HepG2 (cell line): ENCODE results near the gene NFYC. TPM values are rescaled to one million over a fixed set of nuclear protein-coding genes. Genes with fewer than 3 reads are reported as not detected.

Source experiments
- ATAC-seq: fragments of 200-7000 bp; cut with Tn5 transposase; 3 replicates; pipeline ENCODE4 v1.9.1; 2020; ENCODE audit warnings: mild to moderate bottlenecking, moderate library complexity
- BruUV-seq: library from RNA; stranded (reverse); fragments of 400-500 nt; replicated peaks from 2 replicates; lab custom pipeline; 2021; lab: Mats Ljungman, UMichigan
- CTCF ChIA-PET: fragments of 300-600 bp; formaldehyde crosslinking; extraction: SDS; loops from one replicate; lab custom pipeline; 2021; ENCODE audit warnings: low total read pairs, inconsistent platforms, low intra/inter-chr PET ratio; lab: Yijun Ruan, JAX
- POLR2A ChIA-PET: fragments of 350-600 bp; sonication (Branson Sonifier 250); formaldehyde crosslinking; loops from one replicate; lab custom pipeline; 2020; ENCODE audit warnings: antibody characterized with exemption, inconsistent platforms; lab: Yijun Ruan, JAX
- DNase-seq: peaks from one replicate; pipeline ENCODE4 v3.0.0-alpha.2; 2015; ENCODE audit warnings: low spot score
- FAIRE-seq: peaks from 3 replicates; lab custom pipeline; 2011; peaks lifted over from hg19 to GRCh38; lab: Jason Lieb, UNC
- H2AFZ ChIP-seq: one replicate; pipeline ENCODE4 v1.6.1; 2011; ENCODE audit warnings: low read length, inconsistent platforms
- H3K27ac ChIP-seq: fragments of 300-600 bp; 3 replicates; pipeline ENCODE4 v1.8.0; 2011; ENCODE audit warnings: mixed run types, mild to moderate bottlenecking, mixed read lengths, low read length, inconsistent platforms; ENCODE audit not compliant: insufficient read depth; ENCODE audit errors: extremely low read length
- H3K27me3 ChIP-seq, 2 experiments: fragments of 200-600 bp in 1 of 2; 2 replicates in 1 of 2; 3 replicates in 1 of 2; pipeline versions ENCODE4 v1.6.0 to v1.8.0; 2011; ENCODE audit warnings: low read length in 2 of 2, mild to moderate bottlenecking in 2 of 2, moderate library complexity in 2 of 2, inconsistent platforms in 1 of 2; ENCODE audit not compliant: insufficient read depth in 2 of 2, control insufficient read depth in 1 of 2
- H3K36me3 ChIP-seq, 2 experiments: fragments of 200-600 bp in 1 of 2; replicated peaks in 1 of 2; 2 replicates in 1 of 2; 3 replicates in 1 of 2; pipeline versions ENCODE4 v1.5.1 to v1.8.0; 2011; ENCODE audit warnings: low read length in 2 of 2, inconsistent platforms in 1 of 2; ENCODE audit not compliant: insufficient read depth in 2 of 2, control insufficient read depth in 1 of 2
- H3K4me1 ChIP-seq: 2 replicates; pipeline ENCODE4 v1.5.1; 2012; ENCODE audit warnings: low read length, inconsistent platforms; ENCODE audit not compliant: insufficient read depth
- H3K4me2 ChIP-seq: 2 replicates; pipeline ENCODE4 v1.6.0; 2011; ENCODE audit warnings: low read depth, low read length, inconsistent platforms
- H3K4me3 ChIP-seq, 3 experiments: fragments of 200-600 bp in 1 of 3; sonication (generic), shearing (Covaris generic) in 1 of 3; replicated peaks in 1 of 3; 2 replicates each; pipeline ENCODE4 v1.5.1; 2011 to 2016; ENCODE audit warnings: low read length in 3 of 3, inconsistent platforms in 2 of 3, low read depth in 2 of 3, mild to moderate bottlenecking in 2 of 3, control low read depth in 1 of 3, mixed read lengths in 1 of 3; ENCODE audit not compliant: insufficient read depth in 1 of 3
- H3K79me2 ChIP-seq: one replicate; pipeline ENCODE4 v1.6.1; 2011; ENCODE audit warnings: low read length, inconsistent platforms; ENCODE audit not compliant: insufficient read depth
- H3K9ac ChIP-seq: 2 replicates; pipeline ENCODE4 v1.6.0; 2011; ENCODE audit warnings: mild to moderate bottlenecking, low read depth, low read length, inconsistent platforms; ENCODE audit not compliant: insufficient read depth
- H3K9me3 ChIP-seq: 2 replicates; pipeline ENCODE4 v1.5.1; 2012; ENCODE audit warnings: mild to moderate bottlenecking, low read length
- H4K20me1 ChIP-seq: 2 replicates; pipeline ENCODE4 v1.6.0; 2011; ENCODE audit warnings: inconsistent platforms, mild to moderate bottlenecking, low read length, moderate library complexity; ENCODE audit not compliant: insufficient read depth
- KLF11 ChIP-seq: IDR thresholded peaks from 2 replicates; pipeline ENCODE4 v1.6.1; 2016; ENCODE audit warnings: missing compliant biosample characterization
- MAFF ChIP-seq: IDR thresholded peaks from 2 replicates; pipeline ENCODE4 v1.6.1; 2011; ENCODE audit warnings: low read depth, low read length, improper control_type of control experiment
- MAFG ChIP-seq: sonication (generic); formaldehyde crosslinking; IDR thresholded peaks from 2 replicates; pipeline ENCODE4 v1.5.1; 2020; ENCODE audit warnings: mild to moderate bottlenecking, missing genetic modification reagents
- MAFK ChIP-seq, 2 experiments: IDR thresholded peaks in 1 of 2; conservative IDR thresholded peaks in 1 of 2; 2 replicates each; pipeline ENCODE4 v1.6.1; 2011; ENCODE audit warnings: improper control_type of control experiment in 2 of 2, low read length in 2 of 2
- SSRP1 ChIP-seq: IDR thresholded peaks from 2 replicates; pipeline ENCODE4 v1.6.1; 2016; ENCODE audit warnings: control low read depth
- TCF7L2 ChIP-seq: IDR thresholded peaks from 2 replicates; pipeline ENCODE4 v1.6.1; 2011; ENCODE audit warnings: mild to moderate bottlenecking, low read depth, low read length, moderate library complexity
- ZFP82 ChIP-seq: sonication (generic); formaldehyde crosslinking; IDR thresholded peaks from 2 replicates; pipeline ENCODE4 v1.5.1; 2020; ENCODE audit warnings: mild to moderate bottlenecking, missing genetic modification reagents, borderline replicate concordance
- ZNF772 ChIP-seq: sonication (generic); formaldehyde crosslinking; IDR thresholded peaks from 2 replicates; pipeline ENCODE4 v1.5.0; 2020; ENCODE audit warnings: mild to moderate bottlenecking, missing genetic modification reagents
- ZSCAN12 ChIP-seq: sonication (generic); formaldehyde crosslinking; IDR thresholded peaks from 2 replicates; pipeline ENCODE4 v1.9.0; 2021; ENCODE audit warnings: mild to moderate bottlenecking, missing genetic modification reagents
- WGBS: methylation state at CpG from one replicate; pipeline ENCODE4 v1.1.6; 2017; ENCODE audit warnings: low lambda C conversion rate; 5-methylcytosine and 5-hydroxymethylcytosine counted together
- in situ Hi-C: cut with HindIII; loops from 2 replicates; pipeline ENCODE4 v1.10.0; 2017; ENCODE audit warnings: low pct_unique_long_range_greater_than_20kb; ENCODE audit not compliant: extremely low pct_ligation_motif_present
- intact Hi-C: fragments of 100-400 bp; cut with micrococcal nuclease; formaldehyde crosslinking; loops from one replicate; pipeline ENCODE4 v1.10.0; 2022; ENCODE audit not compliant: unreplicated experiment
- polyA plus RNA-seq, 8 experiments: library from polyadenylated mRNA; depleted of rRNA in 3 of 8; stranded (reverse) in 7 of 8; unstranded in 1 of 8; fragments of >200 nt; fragmentation: Illumina TruSeq in 4 of 8; extraction: Trizol in 4 of 8; gene quantifications; 2 replicates each; pipeline versions ENCODE4 v1.2.1 to v1.2.3, GENCODE V29; 2011 to 2016; ENCODE audit warnings: low read depth in 4 of 8, missing spikeins in 1 of 8, mixed read lengths in 1 of 8; ENCODE audit not compliant: insufficient read depth in 1 of 8
- total RNA-seq, 5 experiments: library from RNA; depleted of rRNA; stranded (reverse); fragments of >200 nt; fragmentation: Illumina TruSeq; extraction: Trizol; gene quantifications; 2 replicates each; pipeline ENCODE4 v1.2.3, GENCODE V29; 2016; ENCODE audit warnings: low read depth in 1 of 5
- TF ChIP-seq, protein P1 (sequence below): IDR thresholded peaks from 2 replicates; pipeline ENCODE4 v1.6.1; 2016

The NFYC gene
- total and polyA plus RNA-seq, 2 of the 13 experiments (the other 11 are each of a cell fraction or from before 2014, with no cell fraction given) = 33.9 to 73.7 TPM

DNA sequence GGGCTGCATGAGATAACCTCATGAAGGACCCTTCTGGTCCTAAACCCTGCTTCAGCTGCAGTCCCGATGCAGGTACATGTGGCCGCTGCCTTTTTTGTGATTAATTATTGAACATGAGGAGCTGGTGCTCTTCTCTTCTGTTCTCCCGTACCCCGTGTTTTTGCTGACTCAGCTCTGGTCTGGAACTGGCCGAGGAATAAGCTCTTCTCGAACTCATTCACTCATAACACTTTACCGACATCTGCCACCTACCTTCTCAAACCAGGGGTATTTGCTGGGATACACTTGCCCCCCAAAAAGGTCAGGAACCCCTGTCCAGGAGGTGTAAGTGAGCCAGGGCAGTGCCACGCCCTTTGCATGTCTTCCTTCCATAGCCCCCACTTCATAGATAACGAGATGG, 123.9 kb downstream of the NFYC start:
- no peak for TF ChIP-seq TCF7L2
- no peak for TF ChIP-seq SSRP1
- TF ChIP-seq MAFF = peak; percentile 99
- peak; percentile 99 to 100 for TF ChIP-seq MAFK (conservative IDR thresholded peaks at IDR 0.05 in 1 of 2, IDR thresholded peaks at IDR 0.05 in 1 of 2; ENCODE audit: low read length in 2 of 2)
- no peak for TF ChIP-seq ZFP82 (CRISPR knock-in tag)
- TF ChIP-seq ZSCAN12 (CRISPR knock-in tag) = no peak
- no peak for TF ChIP-seq KLF11 (CRISPR knock-in tag)
- TF ChIP-seq MAFG = peak; percentile 23; the same call in 1 of the 2 replicates
- TF ChIP-seq ZNF772 (CRISPR knock-in tag) = no peak
- TF ChIP-seq, protein P1, sequence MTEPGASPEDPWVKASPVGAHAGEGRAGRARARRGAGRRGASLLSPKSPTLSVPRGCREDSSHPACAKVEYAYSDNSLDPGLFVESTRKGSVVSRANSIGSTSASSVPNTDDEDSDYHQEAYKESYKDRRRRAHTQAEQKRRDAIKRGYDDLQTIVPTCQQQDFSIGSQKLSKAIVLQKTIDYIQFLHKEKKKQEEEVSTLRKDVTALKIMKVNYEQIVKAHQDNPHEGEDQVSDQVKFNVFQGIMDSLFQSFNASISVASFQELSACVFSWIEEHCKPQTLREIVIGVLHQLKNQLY (CRISPR knock-in tag) = no peak
- TF ChIP-seq, all 625 proteins: peak for 3
- H3K9ac ChIP-seq = no peak overlapping the region
- intact Hi-C loops = no loop called here
- ATAC-seq (no peak), DNase-seq (no peak), FAIRE-seq (no peak)
- no peaks in the 10 kb centered on the region for H4K20me1 ChIP-seq
- H2AFZ ChIP-seq = no peak overlapping the region
- H3K9me3 ChIP-seq = no peaks in the 10 kb centered on the region
- peaks cover 0 to 24% of the 10 kb centered on the region in 2 experiments; a peak in 4 of 5 replicates for H3K27me3 ChIP-seq
- in situ Hi-C loops = no loop called here
- H3K4me2 ChIP-seq = no peak overlapping the region
- WGBS = 35% methylated on average over 9 of the region's 9 CpGs
- no peaks in the 10 kb centered on the region for H3K79me2 ChIP-seq
- ChIA-PET POLR2A (interaction anchor here (1.0 kb wide), 1 partner anchor 124 kb away, joined by 3 read pairs; the partner anchor contains the start of gene NFYC), CTCF (no interaction called here)
- no peak overlapping the region for H3K27ac ChIP-seq
- H3K36me3 ChIP-seq = no peaks in the 10 kb centered on the region
- peaks cover 4% of the 10 kb centered on the region for H3K4me1 ChIP-seq
- no peak overlapping the region for H3K4me3 ChIP-seq
- BruUV-seq = no TSS peak
